ENCODE results near the gene PARVA. TPM values are rescaled to one million over a fixed set of nuclear protein-coding genes. Genes with fewer than 3 reads are reported as not detected.

PARVA gene
- total and polyA plus RNA-seq, 3 donors from 2014 or later: 18.7 to 23.7 (median 23.6) TPM

GRCh38 chr11:12436266-12436665 is 58.9 kb downstream of the PARVA start:
- intact Hi-C loops (cut with DNase I; ENCODE audit: low total_unique reads): no loop called here
- no peak overlapping the region for H3K4me3 ChIP-seq
- no peaks in the 10 kb centered on the region for H3K9me3 ChIP-seq
- TF ChIP-seq CTCF (IDR thresholded peaks at IDR 0.05): no peak
- TF ChIP-seq POLR2A (IDR thresholded peaks at IDR 0.05): no peak
- H3K27me3 ChIP-seq: no peaks in the 10 kb centered on the region
- 69 to 93% methylated on average over 1 of the region's 1 CpG for WGBS, 2 donors
- no peak overlapping the region for H3K27ac ChIP-seq
- H3K36me3 ChIP-seq (ENCODE audit: low read depth, missing control alignments): no peaks in the 10 kb centered on the region
- no peak for DNase-seq
- H3K4me1 ChIP-seq: peaks cover 8% of the 10 kb centered on the region

DNA sequence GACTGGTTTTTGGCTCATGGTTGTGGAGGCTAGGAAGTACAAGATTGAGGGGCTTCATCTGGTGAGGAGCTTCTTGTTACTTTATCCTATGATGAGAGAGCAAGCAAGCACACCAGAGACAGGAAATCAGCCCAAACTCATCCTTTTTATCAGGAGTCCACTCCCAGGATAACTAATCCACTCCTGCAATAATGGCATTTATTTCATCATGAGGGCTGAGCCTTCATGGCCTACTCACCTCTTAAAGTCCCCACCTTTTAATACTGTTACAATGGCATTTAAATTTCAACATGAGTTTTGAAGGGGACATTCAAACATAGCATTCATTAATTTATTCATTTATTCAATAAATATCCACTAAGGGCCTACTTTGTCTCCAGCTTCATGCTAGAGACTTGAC is 60.9 kb downstream of the PARVA start:
- no peak for DNase-seq
- Histone ChIP-seq H3K4me3 (no peak overlapping the region), H3K36me3 (ENCODE audit: low read depth, missing control alignments) (no peaks in the 10 kb centered on the region), H3K9me3 (no peaks in the 10 kb centered on the region), H3K27ac (no peak overlapping the region), H3K4me1 (peaks cover 6% of the 10 kb centered on the region), H3K27me3 (no peaks in the 10 kb centered on the region)
- TF ChIP-seq CTCF (IDR thresholded peaks at IDR 0.05) (no peak), POLR2A (IDR thresholded peaks at IDR 0.05) (no peak)
- intact Hi-C loops (cut with DNase I; ENCODE audit: low total_unique reads): no loop called here

DNA sequence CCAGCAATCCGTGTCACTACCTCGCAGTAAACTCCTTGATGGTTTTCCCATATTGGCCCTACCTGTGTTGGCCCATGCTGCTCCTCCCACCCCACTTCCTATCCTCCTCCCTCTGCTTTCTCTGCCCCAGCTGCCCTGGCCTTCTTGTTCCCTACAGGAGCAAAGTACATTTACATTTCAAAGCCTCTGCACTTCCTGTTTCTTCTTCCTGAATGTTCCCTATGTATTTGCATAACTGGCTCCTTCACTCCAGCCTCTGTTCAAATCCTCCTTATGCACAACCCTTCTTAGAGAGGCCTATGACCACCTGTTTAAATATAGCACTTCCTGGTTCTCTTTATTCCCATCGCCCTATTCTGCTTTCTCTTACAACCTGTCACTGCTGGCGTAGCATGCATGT is 62.2 kb downstream of the PARVA start:
- Histone ChIP-seq H3K27ac (no peak overlapping the region), H3K9me3 (no peaks in the 10 kb centered on the region), H3K4me1 (peaks cover under 1% of the 10 kb centered on the region), H3K36me3 (ENCODE audit: low read depth, missing control alignments) (no peaks in the 10 kb centered on the region), H3K4me3 (no peak overlapping the region), H3K27me3 (no peaks in the 10 kb centered on the region)
- intact Hi-C loops (cut with DNase I; ENCODE audit: low total_unique reads): no loop called here
- 94 to 95% methylated on average over 4 of the region's 4 CpGs for WGBS, 2 donors
- DNase-seq: no peak
- TF ChIP-seq CTCF (IDR thresholded peaks at IDR 0.05) (no peak), POLR2A (IDR thresholded peaks at IDR 0.05) (no peak)

DNA sequence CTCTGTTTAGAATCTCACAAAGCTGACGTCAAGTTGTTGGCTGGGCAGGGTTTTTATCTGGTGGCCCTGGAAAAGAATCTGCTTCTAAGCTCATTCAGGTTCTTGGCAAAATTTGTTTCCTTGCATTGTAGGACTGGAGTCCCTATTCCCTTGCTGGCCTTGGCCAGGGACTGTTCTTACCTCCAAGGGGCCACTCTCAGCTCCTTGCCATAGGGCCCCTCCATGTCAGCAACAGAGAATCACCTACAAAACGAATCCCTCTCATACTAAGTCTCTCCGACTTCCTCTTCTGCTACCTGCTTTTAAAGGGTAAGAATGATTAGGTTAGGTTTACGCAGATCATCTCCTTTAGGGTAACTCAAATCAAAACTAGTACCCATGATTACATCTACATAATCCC is 63.2 kb downstream of the PARVA start:
- intact Hi-C loops (cut with DNase I; ENCODE audit: low total_unique reads): no loop called here
- H3K27ac ChIP-seq: no peak overlapping the region
- no peaks in the 10 kb centered on the region for H3K9me3 ChIP-seq
- WGBS, 2 donors: 93 to 96% methylated on average over 4 of the region's 4 CpGs
- H3K36me3 ChIP-seq (ENCODE audit: low read depth, missing control alignments): no peaks in the 10 kb centered on the region
- H3K4me1 ChIP-seq: no peaks in the 10 kb centered on the region
- DNase-seq: no peak
- H3K27me3 ChIP-seq: no peaks in the 10 kb centered on the region
- no peak overlapping the region for H3K4me3 ChIP-seq
- TF ChIP-seq CTCF (IDR thresholded peaks at IDR 0.05) (no peak), POLR2A (IDR thresholded peaks at IDR 0.05) (no peak)

DNA sequence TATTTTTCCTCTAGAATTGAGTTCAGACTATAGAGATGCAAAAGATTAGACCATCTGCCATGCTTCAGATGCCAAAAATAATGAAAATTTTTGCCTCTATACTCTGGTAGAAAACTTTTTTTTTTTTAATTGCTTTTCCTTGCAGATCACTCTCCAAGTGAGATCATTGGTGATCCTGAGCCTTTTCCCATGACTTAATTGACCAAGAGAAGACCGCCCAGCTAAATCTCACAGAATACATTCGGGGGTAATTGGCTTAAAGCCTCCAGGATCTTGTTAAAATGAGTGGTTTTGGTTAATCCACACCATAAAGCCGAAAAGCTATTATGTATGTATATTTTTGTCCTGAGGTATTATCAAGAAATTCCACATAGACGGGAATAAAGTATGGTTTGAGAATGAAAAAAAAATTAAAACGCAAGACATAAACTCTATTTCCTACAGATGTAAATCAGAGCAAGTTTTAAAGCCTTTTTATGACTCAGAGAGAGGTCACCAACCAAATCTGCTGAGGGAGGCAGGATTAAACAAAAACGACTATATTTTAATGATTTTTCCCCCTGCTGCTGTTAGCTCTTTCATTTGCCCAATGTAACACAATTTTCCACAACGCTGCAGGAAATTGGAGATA is 64.0 kb downstream of the PARVA start:
- Histone ChIP-seq H3K4me3 (no peak overlapping the region), H3K9me3 (no peaks in the 10 kb centered on the region), H3K27me3 (no peaks in the 10 kb centered on the region), H3K4me1 (no peaks in the 10 kb centered on the region), H3K36me3 (ENCODE audit: low read depth, missing control alignments) (no peaks in the 10 kb centered on the region), H3K27ac (no peak overlapping the region)
- TF ChIP-seq CTCF (IDR thresholded peaks at IDR 0.05) (no peak), POLR2A (IDR thresholded peaks at IDR 0.05) (no peak)
- no peak for DNase-seq
- intact Hi-C loops (cut with DNase I; ENCODE audit: low total_unique reads): no loop called here
- WGBS, 2 donors: 84 to 87% methylated on average over 7 of the region's 7 CpGs
